ENCODE results near the gene PKMYT1. TPM values are rescaled to one million over a fixed set of nuclear protein-coding genes. Genes with fewer than 3 reads are reported as not detected.

The PKMYT1 gene
- total and polyA plus RNA-seq, 7 donors = 0.27 to 3.7 (median 0.84) TPM

DNA sequence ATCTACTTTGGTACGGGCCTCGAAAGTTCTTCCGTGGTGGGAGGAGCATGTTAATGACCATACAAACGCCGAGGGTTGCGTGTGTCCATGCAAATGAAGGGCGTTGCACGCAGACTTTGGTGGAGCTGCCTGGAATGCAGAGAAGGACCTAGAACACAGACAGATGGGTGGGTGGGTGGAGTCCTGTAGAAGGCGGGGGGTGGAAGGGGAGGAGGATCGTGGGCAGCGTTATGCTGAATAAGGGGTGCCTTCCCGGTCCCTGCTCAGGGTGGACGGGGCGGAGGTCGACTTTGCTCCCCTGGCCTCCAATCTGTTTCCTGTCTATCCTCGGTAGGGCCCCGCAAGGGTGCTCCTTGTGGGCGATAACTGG lies 11.9 kb downstream of the PKMYT1 start:
- intact Hi-C loops (cut with DNase I) = no loop called here
- 17 to 22% (median 20%) methylated on average over 18 of the region's 18 CpGs for WGBS, 3 donors

DNA sequence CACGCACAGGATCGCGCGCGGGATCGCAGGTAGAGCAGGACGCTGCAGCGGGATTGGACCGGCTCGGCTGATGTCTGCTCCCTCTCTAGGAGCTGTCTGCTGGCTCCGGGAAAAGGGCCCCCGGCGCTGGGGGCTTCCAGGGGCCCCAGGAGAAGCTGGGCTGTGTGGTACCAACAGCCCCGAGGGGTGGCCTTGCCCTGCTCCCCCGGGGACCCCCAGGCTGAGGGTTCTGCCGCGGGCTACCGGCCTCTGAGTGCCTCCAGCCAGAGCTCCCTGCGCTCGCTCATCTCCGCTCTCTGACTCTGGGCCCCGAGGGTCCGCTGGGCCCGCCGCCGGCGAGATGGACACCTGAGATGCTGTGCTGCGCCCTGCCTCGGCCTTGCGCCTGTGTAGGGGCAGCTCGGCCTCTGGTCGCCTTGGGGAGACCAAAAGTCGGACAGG lies 12.5 kb downstream of the PKMYT1 start:
- no peaks in the 10 kb centered on the region for H3K36me3 ChIP-seq (ENCODE audit: insufficient read depth in 1 of 2, low read depth in 1 of 2)
- intact Hi-C loops (cut with DNase I) = no loop called here
- WGBS, 3 donors = 44 to 52% (median 51%) methylated on average over 25 to 33 of the region's 33 CpGs
- H3K27ac ChIP-seq = no peak overlapping the region
- no peak for ATAC-seq
- no peak overlapping the region for H3K4me3 ChIP-seq
- no peaks in the 10 kb centered on the region for H3K9me3 ChIP-seq
- no peak for DNase-seq
- TF ChIP-seq, protein P1, sequence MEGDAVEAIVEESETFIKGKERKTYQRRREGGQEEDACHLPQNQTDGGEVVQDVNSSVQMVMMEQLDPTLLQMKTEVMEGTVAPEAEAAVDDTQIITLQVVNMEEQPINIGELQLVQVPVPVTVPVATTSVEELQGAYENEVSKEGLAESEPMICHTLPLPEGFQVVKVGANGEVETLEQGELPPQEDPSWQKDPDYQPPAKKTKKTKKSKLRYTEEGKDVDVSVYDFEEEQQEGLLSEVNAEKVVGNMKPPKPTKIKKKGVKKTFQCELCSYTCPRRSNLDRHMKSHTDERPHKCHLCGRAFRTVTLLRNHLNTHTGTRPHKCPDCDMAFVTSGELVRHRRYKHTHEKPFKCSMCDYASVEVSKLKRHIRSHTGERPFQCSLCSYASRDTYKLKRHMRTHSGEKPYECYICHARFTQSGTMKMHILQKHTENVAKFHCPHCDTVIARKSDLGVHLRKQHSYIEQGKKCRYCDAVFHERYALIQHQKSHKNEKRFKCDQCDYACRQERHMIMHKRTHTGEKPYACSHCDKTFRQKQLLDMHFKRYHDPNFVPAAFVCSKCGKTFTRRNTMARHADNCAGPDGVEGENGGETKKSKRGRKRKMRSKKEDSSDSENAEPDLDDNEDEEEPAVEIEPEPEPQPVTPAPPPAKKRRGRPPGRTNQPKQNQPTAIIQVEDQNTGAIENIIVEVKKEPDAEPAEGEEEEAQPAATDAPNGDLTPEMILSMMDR (IDR thresholded peaks at IDR 0.05) = no peak
- H3K4me1 ChIP-seq = peaks cover 32% of the 10 kb centered on the region
- H3K27me3 ChIP-seq (ENCODE audit: insufficient read depth in 3 of 3, low read length in 2 of 3) = peaks cover 0 to 59% (median 30%) of the 10 kb centered on the region in 3 donors

More for the DNA sequence above, 11.9 kb downstream of the PKMYT1 start:
- ATAC-seq (no peak), DNase-seq (no peak)
- Histone ChIP-seq H3K4me3 (peak overlapping the region; percentile 87), H3K27ac (no peak overlapping the region), H3K27me3 (ENCODE audit: insufficient read depth in 3 of 3, low read length in 2 of 3) (peaks cover 0 to 53% (median 27%) of the 10 kb centered on the region in 3 donors), H3K4me1 (peaks cover 26% of the 10 kb centered on the region), H3K36me3 (ENCODE audit: insufficient read depth in 1 of 2, low read depth in 1 of 2) (no peaks in the 10 kb centered on the region), H3K9me3 (no peaks in the 10 kb centered on the region)
- TF ChIP-seq, protein P1 (IDR thresholded peaks at IDR 0.05) = no peak

DNA sequence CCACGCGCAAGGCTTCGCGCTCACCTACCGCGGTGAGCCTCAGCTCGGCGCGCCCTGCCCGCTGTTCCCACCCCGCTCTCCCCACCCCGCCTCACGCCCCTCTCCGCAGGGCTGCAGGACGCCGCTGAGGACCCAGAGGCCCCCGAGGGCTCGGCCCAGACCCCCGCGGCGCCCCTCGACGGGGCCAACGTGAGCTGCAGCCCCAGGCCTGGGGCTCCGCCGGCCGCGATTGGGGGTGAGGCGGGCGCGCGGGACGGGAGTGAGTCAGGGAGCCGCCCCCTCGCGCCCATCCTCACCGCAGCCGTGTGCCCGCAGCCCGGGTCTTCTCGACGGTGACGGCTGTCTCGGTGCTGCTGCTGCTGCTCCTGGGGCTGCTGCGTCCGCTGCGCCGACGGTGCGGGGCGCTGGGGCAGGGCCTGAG lies 13.0 kb downstream of the PKMYT1 start:
- 9 to 15% (median 10%) methylated on average over 38 to 51 of the region's 51 CpGs for WGBS, 3 donors
- intact Hi-C loops (cut with DNase I) = no loop called here
- TF ChIP-seq, protein P1 (IDR thresholded peaks at IDR 0.05) = no peak

DNA sequence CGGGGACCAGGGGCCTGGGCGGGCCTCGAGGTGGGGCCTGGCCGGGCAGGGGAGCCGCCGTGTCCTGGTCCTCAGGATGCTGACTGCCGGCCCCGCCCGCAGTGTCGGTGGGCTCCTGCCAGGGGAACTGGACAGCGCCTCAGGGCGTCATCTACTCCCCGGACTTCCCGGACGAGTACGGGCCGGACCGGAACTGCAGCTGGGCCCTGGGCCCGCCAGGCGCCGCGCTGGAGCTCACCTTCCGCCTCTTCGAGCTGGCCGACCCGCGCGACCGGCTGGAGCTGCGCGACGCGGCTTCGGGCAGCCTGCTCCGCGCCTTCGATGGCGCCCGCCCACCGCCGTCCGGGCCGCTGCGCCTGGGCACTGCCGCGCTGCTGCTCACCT lies 13.4 kb downstream of the PKMYT1 start:
- TF ChIP-seq, protein P1 (IDR thresholded peaks at IDR 0.05) = no peak
- DNase-seq (no peak), ATAC-seq (no peak)
- peaks cover 32% of the 10 kb centered on the region for H3K4me1 ChIP-seq
- no peaks in the 10 kb centered on the region for H3K36me3 ChIP-seq (ENCODE audit: insufficient read depth in 1 of 2, low read depth in 1 of 2)
- 2 to 4% (median 3%) methylated on average over 20 to 46 of the region's 46 CpGs for WGBS, 3 donors
- H3K27ac ChIP-seq = no peak overlapping the region
- intact Hi-C loops (cut with DNase I) = no loop called here
- H3K27me3 ChIP-seq (ENCODE audit: insufficient read depth in 3 of 3, low read length in 2 of 3) = peaks cover 0 to 68% (median 37%) of the 10 kb centered on the region in 3 donors
- peak overlapping the region; percentile 34 for H3K4me3 ChIP-seq
- H3K9me3 ChIP-seq = no peaks in the 10 kb centered on the region

More for the DNA sequence above, 13.0 kb downstream of the PKMYT1 start:
- ATAC-seq = no peak
- Histone ChIP-seq H3K27me3 (ENCODE audit: insufficient read depth in 3 of 3, low read length in 2 of 3) (peaks cover 0 to 64% (median 34%) of the 10 kb centered on the region in 3 donors), H3K36me3 (ENCODE audit: insufficient read depth in 1 of 2, low read depth in 1 of 2) (no peaks in the 10 kb centered on the region), H3K4me1 (peaks cover 32% of the 10 kb centered on the region), H3K9me3 (no peaks in the 10 kb centered on the region), H3K27ac (no peak overlapping the region), H3K4me3 (peak overlapping the region; percentile 34)
- no peak for DNase-seq
